NCI-H2081 treated with DMSO at 0.1 percent for 48 hours (cell line): ENCODE data around the gene OSBPL5.

Source experiments
- DNase-seq: peaks from one replicate; lab custom pipeline; 2025; lab: John Stamatoyannopoulos, UW

OSBPL5 gene

GRCh38 chr11:3051196-3052108 is 113.7 kb downstream of the OSBPL5 start:
- no peak for DNase-seq

GRCh38 chr11:3050386-3051195 is 114.5 kb downstream of the OSBPL5 start:
- no peak for DNase-seq

DNA sequence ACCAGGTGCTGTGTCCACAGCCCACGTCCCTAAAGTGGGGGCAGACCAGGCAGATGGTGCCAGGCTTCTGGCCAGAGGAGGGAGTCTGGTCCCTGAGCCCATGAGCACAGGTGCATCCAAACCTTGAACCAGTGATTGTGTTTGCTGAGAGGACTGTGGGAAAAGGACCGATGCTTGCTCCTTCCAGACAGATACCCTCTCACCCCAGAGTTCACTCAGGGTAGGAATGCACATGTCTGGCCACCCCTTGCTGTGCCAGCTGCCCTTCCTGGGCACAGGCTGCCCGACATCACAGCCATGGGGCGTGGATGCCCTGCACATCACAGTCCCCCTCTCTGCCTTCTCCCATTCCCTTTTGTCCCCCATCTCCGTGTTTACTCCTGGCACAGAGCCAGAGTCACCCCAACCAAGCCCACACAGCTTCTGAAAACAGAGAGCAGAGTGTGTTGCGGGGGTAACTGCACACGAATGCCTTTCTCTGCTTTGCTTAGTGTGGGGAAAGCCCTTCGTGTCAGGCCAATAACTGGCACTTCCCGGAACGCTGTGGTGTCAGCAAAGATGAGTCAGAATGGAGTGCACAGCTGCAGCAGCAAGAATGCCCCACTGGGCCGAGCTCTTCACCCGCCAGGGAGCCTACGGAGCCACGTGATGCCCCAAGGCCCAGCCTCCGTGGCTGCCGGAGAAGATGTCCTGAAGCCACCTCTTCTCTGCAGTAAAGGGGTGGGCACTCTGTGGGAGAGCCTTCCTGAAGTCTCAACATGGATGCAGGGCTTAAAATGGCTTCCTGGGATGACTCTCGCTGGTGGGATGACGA is 115.5 kb downstream of the OSBPL5 start:
- DNase-seq: no peak

DNA sequence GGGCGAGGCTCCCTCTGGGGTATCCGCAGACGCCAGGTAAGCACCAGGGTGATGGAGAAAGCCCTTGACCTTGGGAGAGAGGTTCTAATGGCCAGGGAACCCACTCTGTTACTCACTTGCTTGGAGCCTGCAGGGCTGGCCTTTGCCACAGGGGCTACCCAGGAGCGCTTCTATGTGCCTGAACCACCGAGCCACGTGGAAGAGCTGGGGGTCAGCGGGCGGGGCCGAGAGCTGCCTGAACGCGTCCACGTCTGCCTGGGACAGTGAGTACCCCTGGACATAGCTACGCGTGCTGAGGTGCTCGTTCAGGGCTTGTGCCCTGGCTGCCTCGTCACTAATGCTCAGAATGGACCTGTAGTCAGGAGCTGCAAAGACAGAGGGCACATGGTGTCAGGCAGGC is 117.5 kb downstream of the OSBPL5 start:
- no peak for DNase-seq

DNA sequence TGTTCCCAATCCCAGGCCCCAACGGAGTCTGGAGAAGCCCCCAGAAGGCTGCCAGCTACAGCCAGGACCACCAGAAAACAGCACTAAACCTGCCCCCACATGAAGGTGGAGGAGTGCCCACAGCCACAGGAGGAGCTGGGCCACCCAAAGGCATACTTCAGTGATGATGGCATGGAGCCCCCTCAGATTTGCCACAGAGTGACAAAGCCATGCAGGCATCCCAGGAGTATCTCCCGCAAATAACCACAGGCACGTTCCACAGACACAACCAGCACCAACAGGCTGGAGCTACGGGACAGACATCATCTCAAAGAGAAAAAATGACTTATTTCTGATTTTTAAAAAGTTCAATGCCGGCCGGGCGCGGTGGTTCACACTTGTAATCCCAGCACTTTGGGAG is 118.5 kb downstream of the OSBPL5 start:
- DNase-seq: no peak

GRCh38 chr11:3046190-3046589 is 118.9 kb downstream of the OSBPL5 start:
- no peak for DNase-seq

DNA sequence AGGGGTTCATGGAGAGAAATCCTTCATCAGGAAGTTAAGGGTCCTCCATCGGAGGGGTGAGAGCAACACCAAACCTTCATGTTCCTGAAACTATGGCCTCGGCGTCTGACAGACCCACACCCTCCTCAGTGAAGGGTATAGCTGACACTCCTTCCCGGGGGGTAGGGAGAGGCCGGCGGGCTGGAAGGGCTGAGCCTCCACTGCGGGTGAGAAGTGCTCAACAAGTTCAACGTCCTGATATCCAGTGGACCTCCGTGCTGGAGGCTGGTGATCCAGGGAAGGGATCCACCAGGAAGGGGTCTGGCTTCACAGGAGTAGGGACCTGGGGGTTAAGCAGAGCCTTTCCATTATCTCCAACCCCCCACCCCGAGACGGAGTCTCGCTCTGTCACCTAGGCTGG is 120.2 kb downstream of the OSBPL5 start:
- DNase-seq: no peak

- DNase-seq: no peak
These were observed 121.1 kb downstream of the OSBPL5 start for GRCh38 chr11:3044004-3044403.

DNA sequence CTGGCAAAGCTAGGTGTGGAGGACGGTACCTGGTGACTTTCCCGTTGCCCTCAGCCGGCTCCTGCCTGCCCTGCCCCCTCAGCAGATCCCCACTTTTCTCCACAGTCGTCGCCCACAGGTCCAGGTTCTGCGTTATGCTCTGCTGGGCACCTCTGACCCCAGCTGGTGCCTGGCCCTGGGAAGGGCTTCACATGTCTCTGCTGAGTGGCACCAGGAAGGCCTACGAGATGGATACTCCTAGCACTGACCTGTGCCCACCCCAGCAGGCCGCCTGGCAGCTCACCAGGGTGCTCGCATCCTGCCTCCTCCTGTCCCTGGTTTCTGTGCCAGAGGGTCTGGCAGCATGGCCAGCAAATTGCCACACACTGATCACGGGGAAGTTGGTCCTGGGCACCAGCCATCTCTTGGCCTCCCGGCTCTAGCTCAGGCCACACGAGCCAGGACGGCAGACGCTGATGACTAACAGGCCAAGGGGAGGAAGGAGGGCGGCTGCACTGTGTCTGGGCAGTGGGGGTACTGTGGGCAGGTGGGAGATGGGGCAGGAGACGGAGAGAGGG is 121.7 kb downstream of the OSBPL5 start:
- DNase-seq: no peak

DNA sequence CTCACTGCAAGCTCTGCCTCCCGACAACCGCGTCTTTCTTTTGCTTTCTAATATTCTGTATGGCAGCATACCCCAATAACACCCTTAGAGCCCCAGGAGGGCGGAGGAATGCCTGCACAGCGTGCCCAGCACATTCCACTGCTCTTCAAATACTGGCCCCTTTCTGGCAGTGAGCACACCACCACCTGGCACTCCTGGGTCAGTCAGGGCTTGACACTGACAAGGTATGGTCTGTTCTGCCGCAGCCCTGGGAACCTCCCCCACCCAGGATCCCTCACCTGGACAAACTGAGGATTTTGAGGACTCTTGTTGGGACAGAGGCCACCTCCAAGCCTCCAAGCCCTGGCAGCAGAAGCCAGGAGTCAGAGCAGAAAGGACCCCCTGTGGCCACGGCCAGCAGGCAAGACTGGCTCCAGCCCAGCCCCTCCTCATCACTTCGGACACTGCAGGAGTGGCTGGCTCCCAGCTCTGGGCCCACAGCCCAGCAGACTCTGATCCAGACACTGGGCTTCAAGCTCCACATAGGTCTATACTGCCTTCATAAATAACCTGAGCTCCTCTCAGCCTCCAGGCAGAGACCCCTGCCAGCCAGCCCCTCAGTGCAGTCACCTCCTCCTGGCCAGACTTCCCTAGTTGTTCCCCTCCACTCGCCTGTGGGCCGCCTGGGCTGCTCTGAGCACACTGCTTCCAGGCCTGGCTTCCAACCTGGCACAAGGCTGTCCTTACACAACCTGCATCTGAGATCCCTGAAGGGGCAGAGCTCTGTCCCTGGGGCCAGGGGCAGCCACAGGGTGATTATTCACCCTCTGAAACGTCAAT is 122.4 kb downstream of the OSBPL5 start:
- DNase-seq: no peak

DNA sequence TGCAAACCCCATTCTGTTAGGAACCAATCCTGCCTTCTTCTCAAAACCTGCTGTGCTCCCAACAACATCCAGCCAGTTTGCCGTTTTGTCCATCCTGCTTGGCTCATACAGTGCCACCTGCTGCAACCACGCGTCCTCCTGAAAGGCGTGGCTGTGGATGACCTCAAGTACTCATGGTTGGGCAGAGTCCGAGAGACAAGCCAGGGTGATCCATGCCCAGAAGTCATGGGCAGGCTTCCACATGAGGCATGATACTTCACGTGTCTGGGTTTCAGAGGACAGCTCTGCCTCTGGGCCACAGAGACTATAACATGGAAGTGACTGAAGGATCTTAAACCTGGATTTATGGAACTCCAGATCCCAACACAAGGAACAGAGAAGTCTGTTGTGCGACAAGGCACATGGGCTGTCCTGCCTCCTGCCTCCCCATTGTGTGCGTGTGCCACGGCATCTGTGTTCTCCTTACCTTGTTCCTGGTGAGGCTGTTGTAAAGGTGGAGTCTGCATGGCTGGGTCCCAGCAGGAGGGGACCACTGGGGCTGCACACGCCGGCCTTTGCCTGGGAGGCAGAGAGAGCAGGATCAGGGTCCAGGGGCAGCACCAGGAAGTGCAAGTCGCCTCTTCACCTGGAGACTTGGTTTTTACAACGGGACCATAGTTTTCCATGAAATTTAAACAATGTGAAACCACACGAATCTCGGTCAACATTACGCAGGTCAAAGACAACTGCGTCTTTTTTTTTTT is 123.2 kb downstream of the OSBPL5 start:
- no peak for DNase-seq

DNA sequence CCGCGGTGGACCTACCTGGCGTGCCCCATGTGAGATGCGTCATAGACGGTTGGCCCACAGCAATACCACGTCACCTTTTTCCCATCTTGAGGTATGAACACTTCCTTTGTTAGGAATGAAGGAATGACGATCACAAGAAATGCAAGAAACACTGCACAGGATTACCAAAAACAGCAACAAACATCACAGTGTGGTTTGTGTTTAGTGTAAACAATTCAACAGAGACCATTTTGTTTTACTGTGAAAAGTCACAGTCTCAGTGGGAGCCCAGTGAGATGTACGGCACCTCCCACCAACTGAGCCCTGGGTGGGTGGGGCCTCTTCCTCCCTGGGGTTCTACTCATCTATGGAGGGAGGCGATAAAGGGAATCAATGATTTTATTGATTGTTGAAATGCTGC is 124.2 kb downstream of the OSBPL5 start:
- no peak for DNase-seq

DNA sequence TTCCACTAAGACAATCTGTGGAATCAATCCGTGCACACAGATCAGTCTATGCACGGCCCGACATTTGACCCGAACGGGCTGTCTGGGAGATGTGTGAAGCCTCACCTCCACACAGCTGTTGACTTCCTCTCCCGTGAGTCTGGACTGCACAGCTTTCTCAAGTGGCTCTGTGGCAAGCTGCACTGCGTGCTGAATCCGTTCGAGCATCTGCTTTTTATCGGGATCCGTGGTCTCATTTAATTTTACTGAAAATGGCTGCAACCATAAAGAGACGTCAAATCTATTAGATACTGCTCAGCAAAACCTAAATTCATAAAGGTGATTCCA is 127.2 kb downstream of the OSBPL5 start:
- no peak for DNase-seq
